ENCODE data around the gene RXRA. TPM values are rescaled to one million over a fixed set of nuclear protein-coding genes. Genes with fewer than 3 reads are reported as not detected.

Gene RXRA
- total RNA-seq, 4 donors from 2014 or later: 17.1 to 84.6 (median 24.0) TPM

DNA sequence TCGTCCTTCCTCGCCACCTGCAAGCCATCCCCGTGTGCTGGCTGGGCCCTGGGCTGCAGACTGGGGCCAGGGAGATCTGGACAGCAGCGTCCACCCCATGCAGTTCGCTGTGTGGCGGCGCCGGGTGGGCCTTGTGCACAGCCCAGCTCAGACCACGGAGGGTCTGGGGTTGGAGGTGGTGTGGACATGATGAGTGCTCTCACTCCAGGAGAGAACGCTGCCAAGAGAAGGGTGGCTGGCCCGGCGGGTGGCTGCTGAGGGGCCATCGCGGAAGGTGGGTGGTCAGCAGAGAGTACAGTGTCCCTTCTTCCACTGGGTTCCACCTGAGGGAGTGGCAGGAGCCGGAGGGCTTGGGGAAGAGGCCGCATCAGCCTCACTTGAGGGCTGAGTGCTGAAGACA is 44.4 kb downstream of the RXRA start:
- Histone ChIP-seq H3K27ac (no peak overlapping the region), H3K4me1 (peaks cover 23 to 67% of the 10 kb centered on the region in 2 donors), H3K4me3 (no peak overlapping the region), H3K36me3 (no peaks in the 10 kb centered on the region), H3K27me3 (no peaks in the 10 kb centered on the region), H3K9me3 (no peaks in the 10 kb centered on the region)
- intact Hi-C loops (cut with DNase I; ENCODE audit: low total_unique reads): no loop called here
- TF ChIP-seq, protein P1, sequence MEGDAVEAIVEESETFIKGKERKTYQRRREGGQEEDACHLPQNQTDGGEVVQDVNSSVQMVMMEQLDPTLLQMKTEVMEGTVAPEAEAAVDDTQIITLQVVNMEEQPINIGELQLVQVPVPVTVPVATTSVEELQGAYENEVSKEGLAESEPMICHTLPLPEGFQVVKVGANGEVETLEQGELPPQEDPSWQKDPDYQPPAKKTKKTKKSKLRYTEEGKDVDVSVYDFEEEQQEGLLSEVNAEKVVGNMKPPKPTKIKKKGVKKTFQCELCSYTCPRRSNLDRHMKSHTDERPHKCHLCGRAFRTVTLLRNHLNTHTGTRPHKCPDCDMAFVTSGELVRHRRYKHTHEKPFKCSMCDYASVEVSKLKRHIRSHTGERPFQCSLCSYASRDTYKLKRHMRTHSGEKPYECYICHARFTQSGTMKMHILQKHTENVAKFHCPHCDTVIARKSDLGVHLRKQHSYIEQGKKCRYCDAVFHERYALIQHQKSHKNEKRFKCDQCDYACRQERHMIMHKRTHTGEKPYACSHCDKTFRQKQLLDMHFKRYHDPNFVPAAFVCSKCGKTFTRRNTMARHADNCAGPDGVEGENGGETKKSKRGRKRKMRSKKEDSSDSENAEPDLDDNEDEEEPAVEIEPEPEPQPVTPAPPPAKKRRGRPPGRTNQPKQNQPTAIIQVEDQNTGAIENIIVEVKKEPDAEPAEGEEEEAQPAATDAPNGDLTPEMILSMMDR (IDR thresholded peaks at IDR 0.05): no peak
- TF ChIP-seq POLR2A (IDR thresholded peaks at IDR 0.05): no peak
- no peak for DNase-seq

- Histone ChIP-seq H3K27ac (peak overlapping the region in 1 of 2 donors; percentile 1), H3K9me3 (no peaks in the 10 kb centered on the region), H3K36me3 (no peaks in the 10 kb centered on the region), H3K4me1 (peaks cover 22 to 68% of the 10 kb centered on the region in 2 donors), H3K27me3 (no peaks in the 10 kb centered on the region), H3K4me3 (no peak overlapping the region)
- no peak for DNase-seq
- intact Hi-C loops (cut with DNase I; ENCODE audit: low total_unique reads): no loop called here
- TF ChIP-seq POLR2A (IDR thresholded peaks at IDR 0.05): no peak
- TF ChIP-seq, protein P1 (IDR thresholded peaks at IDR 0.05): no peak
These were observed 45.5 kb downstream of the RXRA start for GRCh38 chr9:134371731-134372130.

DNA sequence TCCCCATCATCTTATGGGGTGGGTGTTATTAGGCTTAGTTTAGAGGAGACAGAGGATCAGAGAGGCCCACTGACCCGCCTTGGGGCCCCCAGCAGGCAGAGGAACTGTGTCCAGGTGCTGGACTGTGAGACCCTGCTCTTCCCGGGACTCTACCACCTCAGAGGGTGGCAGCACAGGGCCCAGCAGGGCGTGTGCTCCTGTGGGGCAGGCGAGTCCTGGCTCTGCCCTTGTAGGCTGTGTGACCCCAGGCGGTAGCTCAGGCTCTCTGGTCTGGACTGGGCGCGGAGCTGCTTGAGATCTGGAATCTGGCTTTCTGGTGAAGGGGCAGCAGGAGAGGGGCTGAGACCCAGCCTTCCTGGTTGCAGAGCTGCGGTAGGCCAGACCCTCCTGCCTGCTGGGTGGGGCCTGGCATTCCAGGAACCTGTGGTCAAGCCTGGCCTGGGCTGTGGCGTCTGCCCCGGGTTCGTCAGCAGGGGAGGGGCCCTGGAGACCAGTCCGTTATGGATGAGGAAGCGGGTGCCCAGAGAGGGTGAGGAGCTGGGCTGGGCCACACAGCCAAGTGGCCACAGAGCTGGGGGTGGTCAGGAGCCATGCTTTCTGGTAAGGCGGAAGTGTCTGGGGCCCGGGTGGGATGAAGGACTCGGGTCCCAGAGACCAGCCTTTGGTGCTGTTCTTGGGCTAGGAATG is 46.5 kb downstream of the RXRA start:
- no peak for DNase-seq
- intact Hi-C loops (cut with DNase I; ENCODE audit: low total_unique reads): no loop called here
- H3K4me3 ChIP-seq: no peak overlapping the region
- H3K27me3 ChIP-seq: no peaks in the 10 kb centered on the region
- peak overlapping the region in 1 of 2 donors; percentile 22 for H3K27ac ChIP-seq
- no peaks in the 10 kb centered on the region for H3K9me3 ChIP-seq
- no peaks in the 10 kb centered on the region for H3K36me3 ChIP-seq
- peaks cover 14 to 66% of the 10 kb centered on the region in 2 donors for H3K4me1 ChIP-seq
- TF ChIP-seq, protein P1 (IDR thresholded peaks at IDR 0.05): no peak
- no peak for TF ChIP-seq POLR2A (IDR thresholded peaks at IDR 0.05)

- Histone ChIP-seq H3K27ac (no peak overlapping the region), H3K4me1 (peaks cover 14 to 67% of the 10 kb centered on the region in 2 donors), H3K4me3 (no peak overlapping the region), H3K27me3 (no peaks in the 10 kb centered on the region), H3K36me3 (no peaks in the 10 kb centered on the region), H3K9me3 (no peaks in the 10 kb centered on the region)
- TF ChIP-seq, protein P1 (IDR thresholded peaks at IDR 0.05): no peak
- TF ChIP-seq POLR2A (IDR thresholded peaks at IDR 0.05): no peak
- intact Hi-C loops (cut with DNase I; ENCODE audit: low total_unique reads): no loop called here
- DNase-seq: no peak
These were observed 47.0 kb downstream of the RXRA start for GRCh38 chr9:134373269-134373668.

DNA sequence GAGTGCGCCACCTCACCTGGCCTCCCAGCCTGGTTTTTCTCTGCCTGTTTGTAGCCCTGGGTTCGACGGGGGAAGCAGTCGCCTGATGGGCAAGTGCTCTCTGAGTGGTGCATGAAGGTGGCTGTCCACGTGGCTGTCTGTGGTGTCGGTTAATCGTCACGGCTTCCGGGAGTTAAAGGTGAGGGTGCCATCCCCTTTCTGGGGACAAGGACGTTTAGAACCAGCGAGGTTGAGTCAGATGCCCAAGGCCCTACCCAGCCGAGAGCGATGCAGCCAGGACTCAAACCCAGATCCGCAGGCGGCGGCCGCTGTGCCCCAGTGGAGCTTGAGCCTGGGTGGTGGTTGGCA is 47.7 kb downstream of the RXRA start:
- no peak for DNase-seq
- Histone ChIP-seq H3K36me3 (no peaks in the 10 kb centered on the region), H3K4me3 (no peak overlapping the region), H3K27me3 (no peaks in the 10 kb centered on the region), H3K9me3 (no peaks in the 10 kb centered on the region), H3K27ac (peak overlapping the region; percentile 69 to 88), H3K4me1 (peaks cover 14 to 73% of the 10 kb centered on the region in 2 donors)
- intact Hi-C loops (cut with DNase I; ENCODE audit: low total_unique reads): no loop called here
- no peak for TF ChIP-seq POLR2A (IDR thresholded peaks at IDR 0.05)
- TF ChIP-seq, protein P1 (IDR thresholded peaks at IDR 0.05): no peak
